Lung (tissue), 12 donors: ENCODE data around the gene ABCA7. TPM values are rescaled to one million over a fixed set of nuclear protein-coding genes. Genes with fewer than 3 reads are reported as not detected.

Experiments used
- ATAC-seq: fragments of 200-7000 bp; cut with Tn5 transposase; one replicate; pipeline ENCODE4 v1.9.1; 2020; ENCODE audit warnings: moderate number of reproducible peaks; ENCODE audit not compliant: insufficient read depth, low FRiP score
- DNase-seq, 3 donors: peaks; one replicate each; pipeline ENCODE4 v3.0.0-alpha.2; 2013 to 2017
- H3K27ac ChIP-seq, 2 donors: one replicate each; pipeline ENCODE4 v1.5.1; 2013; ENCODE audit warnings: mild to moderate bottlenecking in 2 of 2, moderate library complexity in 2 of 2, control low read depth in 1 of 2, inconsistent platforms in 1 of 2, low read depth in 1 of 2, low read length in 1 of 2
- H3K27me3 ChIP-seq, 3 donors: one replicate each; pipeline ENCODE4 v1.5.1; 2013; ENCODE audit warnings: low read length in 2 of 3; ENCODE audit not compliant: control insufficient read depth in 3 of 3, insufficient read depth in 3 of 3
- H3K36me3 ChIP-seq, 4 donors: one replicate each; pipeline ENCODE4 v1.5.1; 2013; ENCODE audit warnings: low read length in 4 of 4, mild to moderate bottlenecking in 1 of 4, moderate library complexity in 1 of 4; ENCODE audit not compliant: control insufficient read depth in 4 of 4, insufficient read depth in 4 of 4
- H3K4me1 ChIP-seq, 5 donors: one replicate each; pipeline ENCODE4 v1.5.1; 2013; ENCODE audit warnings: low read length in 5 of 5, mild to moderate bottlenecking in 2 of 5, moderate library complexity in 1 of 5; ENCODE audit not compliant: control insufficient read depth in 5 of 5, insufficient read depth in 5 of 5
- H3K4me3 ChIP-seq: one replicate; pipeline ENCODE4 v1.5.1; 2013; ENCODE audit warnings: mild to moderate bottlenecking, control low read depth, moderate library complexity
- H3K9ac ChIP-seq, 2 donors: one replicate each; pipeline ENCODE4 v1.5.1; 2013; ENCODE audit warnings: low read length in 2 of 2, control low read depth in 1 of 2; ENCODE audit not compliant: insufficient read depth in 1 of 2
- H3K9me3 ChIP-seq, 4 donors: one replicate each; pipeline ENCODE4 v1.5.1; 2013; ENCODE audit warnings: low read length in 3 of 4, mild to moderate bottlenecking in 1 of 4, moderate library complexity in 1 of 4; ENCODE audit not compliant: control insufficient read depth in 4 of 4, insufficient read depth in 3 of 4
- WGBS, 2 donors: extraction: QIAGEN DNeasy Blood & Tissue Kit; methylation state at CpG; one replicate each; pipeline ENCODE4 v1.1.7; 2013; 5-methylcytosine and 5-hydroxymethylcytosine counted together
- polyA plus RNA-seq, 2 donors: library from polyadenylated mRNA; stranded (reverse); fragments of 200-250 nt; gene quantifications; one replicate each; pipeline ENCODE4 v1.2.1, GENCODE V29; 2013
- total RNA-seq, 2 donors: library from RNA; depleted of rRNA in 1 of 2; stranded (reverse); fragments of >200 nt in 1 of 2; gene quantifications; one replicate each; pipeline ENCODE4 v1.2.1, GENCODE V29; 2014 to 2021
- TF ChIP-seq, protein P1 (sequence below): IDR thresholded peaks from 2 replicates; pipeline ENCODE4 v1.5.1; 2012; ENCODE audit warnings: mild to moderate bottlenecking; ENCODE audit errors: control extremely low read depth, extremely low read depth
- donor health status: control.
- donor health status: control.
- donor health status: Bipolar disorder and iron deficiency.
- donor health status: healthy.
- donor health status: DM: yes; HTN: yes; CAD: no.

The ABCA7 gene
- total and polyA plus RNA-seq, 4 donors, result 20.1 to 54.4 (median 41.7) TPM

GRCh38 chr19:991174-991931 is 48.6 kb upstream of the ABCA7 start:
- TF ChIP-seq, protein P1, sequence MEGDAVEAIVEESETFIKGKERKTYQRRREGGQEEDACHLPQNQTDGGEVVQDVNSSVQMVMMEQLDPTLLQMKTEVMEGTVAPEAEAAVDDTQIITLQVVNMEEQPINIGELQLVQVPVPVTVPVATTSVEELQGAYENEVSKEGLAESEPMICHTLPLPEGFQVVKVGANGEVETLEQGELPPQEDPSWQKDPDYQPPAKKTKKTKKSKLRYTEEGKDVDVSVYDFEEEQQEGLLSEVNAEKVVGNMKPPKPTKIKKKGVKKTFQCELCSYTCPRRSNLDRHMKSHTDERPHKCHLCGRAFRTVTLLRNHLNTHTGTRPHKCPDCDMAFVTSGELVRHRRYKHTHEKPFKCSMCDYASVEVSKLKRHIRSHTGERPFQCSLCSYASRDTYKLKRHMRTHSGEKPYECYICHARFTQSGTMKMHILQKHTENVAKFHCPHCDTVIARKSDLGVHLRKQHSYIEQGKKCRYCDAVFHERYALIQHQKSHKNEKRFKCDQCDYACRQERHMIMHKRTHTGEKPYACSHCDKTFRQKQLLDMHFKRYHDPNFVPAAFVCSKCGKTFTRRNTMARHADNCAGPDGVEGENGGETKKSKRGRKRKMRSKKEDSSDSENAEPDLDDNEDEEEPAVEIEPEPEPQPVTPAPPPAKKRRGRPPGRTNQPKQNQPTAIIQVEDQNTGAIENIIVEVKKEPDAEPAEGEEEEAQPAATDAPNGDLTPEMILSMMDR, result no peak
- no peak overlapping the region for H3K27ac ChIP-seq
- H3K9ac ChIP-seq, result no peak overlapping the region
- H3K9me3 ChIP-seq, result peaks cover 0 to 2% (median 0%) of the 10 kb centered on the region in 4 donors
- H3K4me3 ChIP-seq, result no peak overlapping the region
- H3K36me3 ChIP-seq, result peaks cover 0 to 46% (median 7%) of the 10 kb centered on the region in 4 donors
- H3K27me3 ChIP-seq, result peaks cover 0 to 5% (median 5%) of the 10 kb centered on the region in 3 donors
- ATAC-seq (no peak), DNase-seq (peak in 1 of 3 donors; percentile 40)
- WGBS, 2 donors, result 90% methylated on average over 32 to 42 of the region's 47 CpGs
- H3K4me1 ChIP-seq, result peaks cover 0 to 7% (median 6%) of the 10 kb centered on the region in 5 donors

DNA sequence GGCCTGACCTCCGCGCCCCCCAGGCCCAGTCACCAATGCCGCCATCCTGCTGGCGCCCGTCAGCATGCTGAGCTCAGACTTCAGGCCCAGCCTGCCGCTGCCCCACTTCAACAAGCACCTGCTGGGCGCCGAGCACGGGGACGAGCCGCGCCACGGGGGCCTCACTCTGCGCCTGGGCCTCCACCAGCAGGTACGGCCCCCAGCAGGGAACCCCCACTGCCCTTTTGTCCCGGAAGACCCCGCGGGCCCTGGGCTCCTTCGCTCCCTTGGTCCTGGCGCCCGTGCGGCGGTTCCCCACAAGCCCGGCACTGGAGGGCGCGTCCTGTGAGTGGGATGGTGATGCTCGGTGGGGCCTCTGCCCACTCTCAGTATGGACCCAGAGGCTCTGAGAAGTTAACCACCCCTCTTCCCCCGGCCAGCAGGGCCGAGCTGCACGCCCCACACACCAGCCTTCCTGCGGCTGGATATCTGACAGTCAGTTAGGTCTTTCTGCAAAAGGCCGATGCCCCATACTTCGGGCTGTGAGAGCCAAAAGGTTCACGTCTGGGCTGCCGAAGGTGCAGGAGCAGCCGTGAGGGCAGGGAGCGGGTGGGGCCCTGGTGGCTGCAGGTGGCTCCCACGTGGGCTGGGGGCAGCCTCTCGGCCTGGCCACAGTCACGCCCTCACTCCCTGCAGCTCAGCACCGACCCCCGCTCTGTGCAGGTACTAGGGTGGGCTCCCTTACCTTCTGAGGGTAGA is 47.8 kb upstream of the ABCA7 start:
- H3K27me3 ChIP-seq, result peaks cover 0 to 11% (median 9%) of the 10 kb centered on the region in 3 donors
- no peak for DNase-seq
- peaks cover 0 to 40% (median 7%) of the 10 kb centered on the region in 4 donors for H3K36me3 ChIP-seq
- TF ChIP-seq, protein P1, result no peak
- no peak overlapping the region for H3K27ac ChIP-seq
- peaks cover 0 to 10% (median 6%) of the 10 kb centered on the region in 5 donors for H3K4me1 ChIP-seq
- no peak overlapping the region for H3K4me3 ChIP-seq
- 96 to 97% methylated on average over 40 to 42 of the region's 42 CpGs for WGBS, 2 donors
- ATAC-seq, result no peak
- peaks cover 0 to 2% (median 0%) of the 10 kb centered on the region in 4 donors for H3K9me3 ChIP-seq
- no peak overlapping the region for H3K9ac ChIP-seq

DNA sequence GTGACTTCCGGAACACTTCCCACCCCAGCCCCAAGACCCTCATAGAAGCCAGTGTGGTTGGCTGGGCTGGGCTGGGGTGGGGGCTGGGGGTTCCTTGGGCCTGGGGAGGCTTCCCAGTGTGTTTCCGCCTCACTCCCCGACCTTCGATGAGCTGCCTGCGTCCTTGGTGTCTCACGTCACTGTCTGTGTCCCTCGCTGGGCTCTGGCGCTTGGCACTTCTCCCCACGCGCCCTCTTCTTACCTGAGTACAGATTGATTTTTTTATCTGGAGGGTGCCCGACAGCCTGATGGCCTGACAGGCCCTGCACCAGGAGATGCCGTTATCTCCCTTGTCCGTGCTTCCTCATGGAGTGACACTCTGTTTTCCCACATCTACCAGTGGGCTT is 47.2 kb upstream of the ABCA7 start:
- peaks cover 0 to 39% (median 5%) of the 10 kb centered on the region in 4 donors for H3K36me3 ChIP-seq
- DNase-seq (no peak), ATAC-seq (no peak)
- 93 to 95% methylated on average over 12 to 13 of the region's 13 CpGs for WGBS, 2 donors
- H3K4me3 ChIP-seq, result no peak overlapping the region
- H3K27me3 ChIP-seq, result peaks cover 0 to 16% (median 14%) of the 10 kb centered on the region in 3 donors
- H3K27ac ChIP-seq, result no peak overlapping the region
- peaks cover 0 to 10% (median 6%) of the 10 kb centered on the region in 5 donors for H3K4me1 ChIP-seq
- TF ChIP-seq, protein P1, result no peak
- H3K9ac ChIP-seq, result no peak overlapping the region
- H3K9me3 ChIP-seq, result peaks cover 0 to 2% (median 0%) of the 10 kb centered on the region in 4 donors
